UCSD-AML1 (cell line): ENCODE data around the gene CHST6.
"Not testable (repeated sequence)": the region's sequence is repeated elsewhere in the genome, so short reads cannot be mapped to it uniquely, and the experiment has no call there.

Source experiments
- DNase-seq: peaks from one replicate; lab custom pipeline; 2025; ENCODE audit not compliant: unreplicated experiment; lab: John Stamatoyannopoulos, UW

Gene CHST6

GRCh38 chr16:75495076-75495674 lies at the start of gene CHST6:
Gene CHST6, minus strand, starts transcription at chr16:75495441. Its CDS starts 15,613 bp downstream, at chr16:75479828.
- DNase-seq = peak; percentile 35

DNA sequence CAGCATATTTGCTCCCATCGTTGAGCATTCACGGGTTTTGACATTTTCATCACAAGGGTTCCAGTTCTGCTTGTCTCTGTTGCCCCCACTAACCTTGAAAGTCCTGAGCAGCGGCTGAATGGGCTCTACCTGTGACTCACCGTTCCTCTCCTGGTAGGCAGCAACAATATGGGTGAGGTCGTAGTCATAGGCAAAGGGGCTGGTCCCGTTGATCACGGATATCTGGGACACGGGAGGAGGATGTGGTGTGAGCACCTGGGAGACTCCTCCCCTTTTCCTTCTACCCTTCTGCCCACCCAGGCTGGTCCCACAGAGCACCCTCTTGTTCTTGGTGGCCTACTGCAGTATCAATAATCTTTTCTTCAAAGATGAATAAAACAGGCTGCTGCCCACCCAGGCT lies 47.2 kb upstream of the CHST6 start:
- DNase-seq = not testable (repeated sequence)

- DNase-seq = no peak
Observed at GRCh38 chr16:75541236-75541635, 46.0 kb upstream of the CHST6 start.

- not testable (repeated sequence) for DNase-seq
Observed at GRCh38 chr16:75538882-75539565, 43.8 kb upstream of the CHST6 start.

- no peak for DNase-seq
Observed at GRCh38 chr16:75537776-75538175, 42.5 kb upstream of the CHST6 start.

GRCh38 chr16:75535901-75536300 lies 40.7 kb upstream of the CHST6 start, which contains the start of gene CHST5:
Gene CHST5, minus strand, starts transcription at chr16:75536108. Its CDS starts 5,724 bp downstream, at chr16:75530384.
- DNase-seq = no peak

GRCh38 chr16:75535211-75535843 lies 40.1 kb upstream of the CHST6 start:
- no peak for DNase-seq

- DNase-seq = no peak
Observed at GRCh38 chr16:75534560-75535205, 39.4 kb upstream of the CHST6 start.

GRCh38 chr16:75532791-75533190 lies 37.5 kb upstream of the CHST6 start:
- DNase-seq = no peak

DNA sequence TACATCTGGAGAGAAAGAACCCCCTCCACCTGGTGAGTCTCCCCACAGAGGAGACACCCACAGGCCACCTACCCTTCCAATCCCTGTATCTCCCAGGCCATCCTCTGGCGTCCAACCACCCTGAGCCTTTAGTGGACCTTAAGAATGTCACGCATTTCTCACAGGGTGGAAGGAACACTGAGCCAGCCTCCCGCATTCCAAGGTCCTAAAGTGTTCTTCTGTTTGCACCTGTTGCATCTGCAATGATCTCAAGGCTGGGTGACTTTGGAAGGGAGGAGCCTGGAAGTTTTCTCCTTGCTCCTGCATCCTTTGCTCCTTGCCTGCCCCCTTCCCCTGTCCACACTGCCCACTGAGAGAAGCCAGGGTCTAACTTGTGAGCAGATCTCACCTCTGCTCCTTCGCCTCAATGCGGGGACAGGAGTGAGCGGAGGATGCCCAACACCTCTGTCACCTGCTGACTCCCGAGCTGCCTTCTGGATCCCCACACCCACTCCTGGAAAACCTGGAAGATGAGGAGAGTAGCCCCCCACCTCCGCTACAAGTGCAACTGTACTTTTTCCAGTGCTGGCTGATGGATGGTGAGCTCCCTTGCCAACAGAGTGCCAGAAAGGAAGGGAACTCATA lies 37.0 kb upstream of the CHST6 start:
- DNase-seq = no peak

- no peak for DNase-seq
Observed at GRCh38 chr16:75529959-75530358, 34.7 kb upstream of the CHST6 start.

DNA sequence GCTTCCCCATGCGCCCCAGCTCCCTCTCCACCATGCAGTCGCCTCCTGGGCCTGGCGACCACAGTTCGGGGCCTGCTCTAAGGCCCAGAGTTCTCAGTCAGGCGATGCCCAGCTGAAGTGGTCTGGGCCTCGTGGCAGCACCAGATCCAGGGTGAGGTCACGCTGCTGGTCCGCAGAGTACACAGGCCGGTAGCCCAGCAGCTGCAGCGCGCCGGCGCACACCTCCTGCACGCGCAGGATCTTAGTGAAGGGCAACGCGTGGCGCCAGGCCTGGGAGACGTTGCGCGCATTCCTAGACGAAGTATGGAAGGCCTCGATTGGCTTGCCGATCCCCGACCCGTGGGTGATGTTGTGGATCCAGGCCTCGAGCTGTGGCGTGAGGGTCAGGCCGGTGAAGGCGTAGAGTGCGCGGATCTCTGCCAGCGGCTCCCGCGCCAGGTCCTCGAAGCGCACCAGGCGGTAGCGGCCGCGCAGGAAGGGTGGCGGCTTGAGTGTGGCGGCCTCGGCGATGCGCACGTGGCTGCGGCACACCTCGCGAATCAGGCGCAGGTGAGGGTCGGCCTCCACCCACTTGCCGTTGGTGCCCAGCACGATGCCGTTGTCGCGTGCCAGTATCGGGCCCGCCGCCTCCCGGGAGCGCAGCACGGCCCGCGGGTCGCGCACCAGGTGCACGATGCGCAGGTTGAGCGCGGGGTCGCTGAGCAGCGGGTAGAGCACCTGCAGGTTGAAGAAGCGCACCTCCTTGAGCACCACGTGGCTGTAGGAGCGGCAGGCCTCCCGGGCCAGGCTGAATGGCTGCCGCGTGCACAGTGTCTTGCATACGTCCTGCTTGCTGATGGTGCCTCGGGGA lies 34.0 kb upstream of the CHST6 start:
- DNase-seq = no peak

DNA sequence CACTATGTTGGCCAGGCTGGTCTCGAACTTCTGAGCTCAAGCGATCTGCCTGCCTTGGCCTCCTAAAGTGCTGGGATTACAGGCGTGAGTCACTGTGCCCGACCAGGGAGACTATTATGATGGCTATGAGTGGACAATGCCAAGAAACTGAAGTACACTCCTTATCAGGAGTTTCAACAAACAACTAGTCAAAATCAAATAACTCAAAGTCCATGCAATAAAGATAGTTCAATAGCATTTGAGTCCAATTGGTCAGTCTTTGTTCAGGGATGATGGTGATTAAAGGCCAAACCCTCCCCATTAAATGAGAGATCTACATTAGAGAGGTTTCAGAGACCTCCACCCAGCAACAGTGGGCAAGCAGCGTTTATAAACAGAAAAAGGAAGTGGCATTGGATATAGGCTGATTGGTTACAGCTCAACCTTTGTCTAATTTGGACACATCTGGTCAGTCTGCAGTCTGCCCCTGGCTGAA lies 32.6 kb upstream of the CHST6 start:
- DNase-seq = no peak

GRCh38 chr16:75526032-75526790 lies 31.0 kb upstream of the CHST6 start:
- no peak for DNase-seq

GRCh38 chr16:75519175-75519574 lies 23.9 kb upstream of the CHST6 start:
- DNase-seq = no peak

DNA sequence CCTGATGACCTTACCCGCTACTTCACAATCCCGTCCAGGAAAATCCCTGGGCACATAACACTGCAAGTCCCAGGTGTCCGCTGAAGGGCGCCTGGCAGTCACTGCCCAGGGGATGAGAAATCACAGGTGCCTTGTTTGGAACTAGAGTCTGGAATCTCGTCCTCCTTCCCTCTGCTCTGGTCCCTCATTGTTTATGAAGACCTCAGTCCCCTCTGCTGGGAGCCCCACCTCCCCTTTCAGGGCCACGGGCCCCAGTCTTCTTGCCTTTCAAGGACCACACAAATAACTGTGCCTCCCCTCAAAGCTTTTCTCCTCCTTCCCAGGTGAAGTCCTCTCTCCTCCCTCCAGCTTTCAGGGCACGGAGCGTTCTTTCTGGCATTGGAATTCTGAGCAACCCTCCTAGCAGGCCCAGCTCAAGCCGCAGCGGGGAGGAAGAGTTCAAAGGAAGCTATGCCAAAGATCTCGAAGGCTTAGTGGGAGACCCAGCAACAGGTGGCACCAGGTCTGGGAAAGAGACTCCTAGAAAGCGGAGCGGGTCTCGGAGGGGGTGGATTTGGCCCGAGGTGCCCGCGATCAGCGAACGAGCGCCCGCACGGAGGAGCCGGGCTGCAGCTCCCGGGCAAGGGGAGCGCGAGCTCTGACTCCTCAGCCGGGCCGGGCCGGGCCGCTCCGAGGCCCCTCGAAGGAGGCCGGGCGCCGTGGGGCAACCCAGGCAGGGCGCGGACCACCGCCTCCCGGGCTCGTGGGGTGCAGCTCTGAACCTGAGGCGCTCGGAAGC lies 21.1 kb upstream of the CHST6 start:
- not testable (repeated sequence) for DNase-seq

DNA sequence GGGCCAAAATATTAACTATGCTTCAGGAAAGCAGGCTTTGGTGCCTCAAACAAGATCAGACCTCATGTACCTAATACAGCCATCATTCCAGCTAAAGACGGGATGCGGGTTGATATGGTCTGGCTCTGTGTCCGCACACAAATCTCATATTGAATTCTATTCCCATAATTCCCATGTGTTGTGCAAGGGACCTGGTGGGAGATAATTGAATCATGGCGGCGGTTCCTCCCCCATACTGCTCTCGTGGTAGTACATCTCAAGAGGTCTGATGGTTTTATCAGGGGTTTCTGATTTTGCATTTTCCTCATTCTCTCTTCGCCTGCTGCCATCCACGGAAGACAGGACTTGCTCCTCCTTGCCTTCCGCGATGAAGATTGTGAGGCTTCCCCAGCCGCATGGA lies 19.1 kb upstream of the CHST6 start:
- no peak for DNase-seq

DNA sequence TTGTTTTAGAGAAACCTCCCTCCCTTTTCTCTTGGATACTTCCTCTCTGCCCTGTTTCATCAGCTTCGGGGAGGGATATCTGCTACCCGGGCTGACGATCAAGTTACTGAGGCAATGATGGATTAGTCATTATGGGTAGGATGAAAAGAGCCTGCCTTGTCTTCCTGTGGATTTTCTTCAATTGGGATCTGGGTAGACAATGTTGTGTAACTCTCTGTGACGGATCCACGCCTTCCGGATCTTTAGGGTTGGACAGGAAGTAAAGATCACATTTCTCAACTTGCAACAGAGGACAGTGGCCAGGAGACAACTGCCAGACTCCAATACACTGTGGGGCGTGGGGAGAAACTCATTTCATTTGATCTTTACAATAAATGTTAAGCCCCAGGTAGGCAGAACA lies 11.3 kb upstream of the CHST6 start:
- DNase-seq = no peak

- no peak for DNase-seq
Observed at GRCh38 chr16:75506107-75506506, 10.9 kb upstream of the CHST6 start.
